Measurements from ENCODE around the gene ARNT2. TPM values are rescaled to one million over a fixed set of nuclear protein-coding genes. Genes with fewer than 3 reads are reported as not detected.
"Not testable (repeated sequence)": the region's sequence is repeated elsewhere in the genome, so short reads cannot be mapped to it uniquely, and the experiment has no call there.

ARNT2 gene
- total RNA-seq, 2 experiments from 2014 or later = 0.34 TPM; not detected in 1

GRCh38 chr15:80384432-80384831 lies 19.8 kb upstream of the ARNT2 start:
- no peak overlapping the region for H3K4me3 Mint-ChIP-seq
- ChIA-PET POLR2A (no interaction called here), CTCF (no interaction called here)
- DNase-seq (no peak), ATAC-seq (no peak)
- TF ChIP-seq CTCF (IDR thresholded peaks at IDR 0.05) = no peak
- H3K9me3 Mint-ChIP-seq = no peaks in the 10 kb centered on the region
- intact Hi-C loops (cut with micrococcal nuclease) = no loop called here
- peaks cover 16% of the 10 kb centered on the region for H3K27me3 Mint-ChIP-seq
- no peaks in the 10 kb centered on the region for H3K36me3 Mint-ChIP-seq (ENCODE audit: low read depth)
- H3K27ac Mint-ChIP-seq = no peak overlapping the region
- H3K4me1 Mint-ChIP-seq (ENCODE audit: low read depth) = no peaks in the 10 kb centered on the region

GRCh38 chr15:80386151-80386550 lies 18.0 kb upstream of the ARNT2 start:
- ATAC-seq = no peak
- H3K27ac Mint-ChIP-seq = no peak overlapping the region
- POLR2A ChIA-PET = no interaction called here
- no peak overlapping the region for H3K4me3 Mint-ChIP-seq
- intact Hi-C loops (cut with micrococcal nuclease) = no loop called here
- peaks cover 11% of the 10 kb centered on the region for H3K27me3 Mint-ChIP-seq
- CTCF ChIA-PET = interaction anchor here (1.3 kb wide), 1 partner anchor 19 kb away, joined by 3 read pairs; no protein-coding TSS in a partner anchor
- no peak for TF ChIP-seq CTCF (IDR thresholded peaks at IDR 0.05)
- H3K36me3 Mint-ChIP-seq (ENCODE audit: low read depth) = no peaks in the 10 kb centered on the region
- H3K9me3 Mint-ChIP-seq = no peaks in the 10 kb centered on the region
- H3K4me1 Mint-ChIP-seq (ENCODE audit: low read depth) = no peaks in the 10 kb centered on the region
- no peak for DNase-seq

- peaks cover 6% of the 10 kb centered on the region for H3K27me3 Mint-ChIP-seq
- no peaks in the 10 kb centered on the region for H3K36me3 Mint-ChIP-seq (ENCODE audit: low read depth)
- CTCF ChIA-PET = no interaction called here
- ATAC-seq = no peak
- H3K27ac Mint-ChIP-seq = no peak overlapping the region
- POLR2A ChIA-PET = interaction anchor here (1.0 kb wide), 1 partner anchor 20 kb away, joined by 3 read pairs; no protein-coding TSS in a partner anchor
- no peak overlapping the region for H3K4me3 Mint-ChIP-seq
- intact Hi-C loops (cut with micrococcal nuclease) = no loop called here
- H3K4me1 Mint-ChIP-seq (ENCODE audit: low read depth) = no peaks in the 10 kb centered on the region
- no peaks in the 10 kb centered on the region for H3K9me3 Mint-ChIP-seq
- no peak for TF ChIP-seq CTCF (IDR thresholded peaks at IDR 0.05)
- DNase-seq = no peak
These were observed 15.9 kb upstream of the ARNT2 start for GRCh38 chr15:80388326-80388725.

GRCh38 chr15:80389370-80389769 lies 14.8 kb upstream of the ARNT2 start:
- POLR2A ChIA-PET = interaction anchor here (1.0 kb wide), 1 partner anchor 21 kb away, joined by 3 read pairs; no protein-coding TSS in a partner anchor
- DNase-seq (no peak), ATAC-seq (no peak)
- no peaks in the 10 kb centered on the region for H3K36me3 Mint-ChIP-seq (ENCODE audit: low read depth)
- CTCF ChIA-PET = no interaction called here
- no peaks in the 10 kb centered on the region for H3K4me1 Mint-ChIP-seq (ENCODE audit: low read depth)
- H3K9me3 Mint-ChIP-seq = no peaks in the 10 kb centered on the region
- H3K27ac Mint-ChIP-seq = no peak overlapping the region
- intact Hi-C loops (cut with micrococcal nuclease) = no loop called here
- H3K4me3 Mint-ChIP-seq = no peak overlapping the region
- H3K27me3 Mint-ChIP-seq = peaks cover 6% of the 10 kb centered on the region
- no peak for TF ChIP-seq CTCF (IDR thresholded peaks at IDR 0.05)

GRCh38 chr15:80390942-80391341 lies 13.2 kb upstream of the ARNT2 start:
- CTCF ChIA-PET = not testable (repeated sequence)

GRCh38 chr15:80395616-80396015 lies 8.6 kb upstream of the ARNT2 start:
- TF ChIP-seq CTCF (IDR thresholded peaks at IDR 0.05) = no peak
- no peak overlapping the region for H3K27ac Mint-ChIP-seq
- ChIA-PET POLR2A (no interaction called here), CTCF (no interaction called here)
- no peak for ATAC-seq
- no peak for DNase-seq
- no peaks in the 10 kb centered on the region for H3K9me3 Mint-ChIP-seq
- no peaks in the 10 kb centered on the region for H3K36me3 Mint-ChIP-seq (ENCODE audit: low read depth)
- H3K27me3 Mint-ChIP-seq = peaks cover 14% of the 10 kb centered on the region
- no peaks in the 10 kb centered on the region for H3K4me1 Mint-ChIP-seq (ENCODE audit: low read depth)
- no peak overlapping the region for H3K4me3 Mint-ChIP-seq
- intact Hi-C loops (cut with micrococcal nuclease) = no loop called here

More at GRCh38 chr15:80390942-80391341, 13.2 kb upstream of the ARNT2 start:
- POLR2A ChIA-PET = interaction anchor here (0.6 kb wide), 1 partner anchor 277 kb away, joined by 3 read pairs; no protein-coding TSS in a partner anchor
- H3K36me3 Mint-ChIP-seq (ENCODE audit: low read depth); H3K9me3 Mint-ChIP-seq; DNase-seq; H3K27ac Mint-ChIP-seq; intact Hi-C loops (cut with micrococcal nuclease); ATAC-seq; H3K27me3 Mint-ChIP-seq; H3K4me3 Mint-ChIP-seq; H3K4me1 Mint-ChIP-seq (ENCODE audit: low read depth): not testable (repeated sequence)

Data from activated CD8-positive, alpha-beta T cell treated with anti-CD3 and anti-CD28 coated beads for 36 hours (primary cell).